ENCODE data around the gene SPACA7. TPM values are rescaled to one million over a fixed set of nuclear protein-coding genes. Genes with fewer than 3 reads are reported as not detected.
"Not testable (repeated sequence)": the region's sequence is repeated elsewhere in the genome, so short reads cannot be mapped to it uniquely, and the experiment has no call there.

SPACA7 gene
- total RNA-seq, 1 experiment from 2014 or later = not detected

GRCh38 chr13:112350300-112350699 is 25.9 kb upstream of the SPACA7 start:
- DNase-seq (ENCODE audit: low spot score) = no peak

GRCh38 chr13:112351825-112352224 is 24.3 kb upstream of the SPACA7 start:
- DNase-seq (ENCODE audit: low spot score) = no peak

GRCh38 chr13:112353856-112354255 is 22.3 kb upstream of the SPACA7 start:
- no peak for DNase-seq (ENCODE audit: low spot score)

- no peak for DNase-seq (ENCODE audit: low spot score)
These were observed 21.6 kb upstream of the SPACA7 start for GRCh38 chr13:112354330-112355273.

GRCh38 chr13:112355274-112355838 is 20.8 kb upstream of the SPACA7 start:
- no peak for DNase-seq (ENCODE audit: low spot score)

- no peak for DNase-seq (ENCODE audit: low spot score)
These were observed 20.0 kb upstream of the SPACA7 start for GRCh38 chr13:112356190-112356589.

- DNase-seq (ENCODE audit: low spot score) = no peak
These were observed 18.0 kb upstream of the SPACA7 start for GRCh38 chr13:112358156-112358555.

- DNase-seq (ENCODE audit: low spot score) = no peak
These were observed 14.1 kb upstream of the SPACA7 start for GRCh38 chr13:112362021-112362420.

- no peak for DNase-seq (ENCODE audit: low spot score)
These were observed 12.2 kb upstream of the SPACA7 start for GRCh38 chr13:112363867-112364528.

- no peak for DNase-seq (ENCODE audit: low spot score)
These were observed 9.1 kb upstream of the SPACA7 start for GRCh38 chr13:112366907-112367646.

GRCh38 chr13:112368883-112369282 is 7.3 kb upstream of the SPACA7 start:
- DNase-seq (ENCODE audit: low spot score) = no peak

GRCh38 chr13:112370311-112370710 is 5.8 kb upstream of the SPACA7 start:
- no peak for DNase-seq (ENCODE audit: low spot score)

GRCh38 chr13:112374271-112374670 is 1.9 kb upstream of the SPACA7 start:
- DNase-seq (ENCODE audit: low spot score) = no peak

- DNase-seq (ENCODE audit: low spot score) = no peak
These were observed 15.6 kb downstream of the SPACA7 start for GRCh38 chr13:112391746-112392145.

- DNase-seq (ENCODE audit: low spot score) = no peak
These were observed 16.6 kb downstream of the SPACA7 start for GRCh38 chr13:112392719-112393118.

- DNase-seq (ENCODE audit: low spot score) = not testable (repeated sequence)
These were observed 18.9 kb downstream of the SPACA7 start for GRCh38 chr13:112395022-112395421.

- DNase-seq (ENCODE audit: low spot score) = not testable (repeated sequence)
These were observed 19.8 kb downstream of the SPACA7 start for GRCh38 chr13:112395941-112396340.

GRCh38 chr13:112397108-112397507 is 21.0 kb downstream of the SPACA7 start:
- no peak for DNase-seq (ENCODE audit: low spot score)

GRCh38 chr13:112398347-112398746 is 22.2 kb downstream of the SPACA7 start:
- not testable (repeated sequence) for DNase-seq (ENCODE audit: low spot score)

GRCh38 chr13:112409828-112410227 is 33.7 kb downstream of the SPACA7 start:
- DNase-seq (ENCODE audit: low spot score) = not testable (repeated sequence)

- DNase-seq (ENCODE audit: low spot score) = no peak
These were observed 40.5 kb downstream of the SPACA7 start for GRCh38 chr13:112416647-112417046.

GRCh38 chr13:112417079-112417478 is 40.9 kb downstream of the SPACA7 start:
- no peak for DNase-seq (ENCODE audit: low spot score)

Data from H4 (cell line).